Kidney (tissue), 14 donors: Measurements from ENCODE around the gene GFRA3. TPM values are rescaled to one million over a fixed set of nuclear protein-coding genes. Genes with fewer than 3 reads are reported as not detected.

Source experiments
- DNase-seq, 5 donors: peaks; one replicate each; pipeline ENCODE4 v3.0.0-alpha.2; 2013 to 2020
- FAIRE-seq: peaks from 2 replicates; lab custom pipeline; 2012; peaks lifted over from hg19 to GRCh38; lab: Jason Lieb, UNC
- H3K27ac ChIP-seq, 2 donors: one replicate each; pipeline ENCODE4 v1.7.0; 2013; ENCODE audit warnings: low read depth in 2 of 2, low read length in 2 of 2, inconsistent platforms in 1 of 2
- H3K27me3 ChIP-seq: one replicate; pipeline ENCODE4 v1.7.1; 2013; ENCODE audit warnings: low read length, inconsistent platforms; ENCODE audit not compliant: control insufficient read depth, insufficient read depth
- H3K36me3 ChIP-seq, 3 donors: one replicate each; pipeline versions ENCODE4 v1.7.0 to v1.7.1; 2013; ENCODE audit warnings: low read length in 3 of 3, control low read depth in 1 of 3, inconsistent platforms in 1 of 3; ENCODE audit not compliant: insufficient read depth in 3 of 3, control insufficient read depth in 2 of 3
- H3K4me1 ChIP-seq, 3 donors: one replicate each; pipeline versions ENCODE4 v1.7.0 to v1.7.1; 2013; ENCODE audit warnings: low read length in 3 of 3, inconsistent platforms in 1 of 3, low read depth in 1 of 3; ENCODE audit not compliant: control insufficient read depth in 2 of 3, insufficient read depth in 2 of 3
- H3K4me3 ChIP-seq, 3 donors: one replicate each; pipeline versions ENCODE4 v1.7.0 to v1.8.1; 2013; ENCODE audit warnings: low read length in 3 of 3, control low read depth in 1 of 3, inconsistent platforms in 1 of 3
- H3K9ac ChIP-seq, 3 donors: one replicate each; pipeline versions ENCODE4 v1.7.0 to v1.7.1; 2013; ENCODE audit warnings: low read length in 3 of 3, control low read depth in 1 of 3, inconsistent platforms in 1 of 3
- H3K9me3 ChIP-seq, 3 donors: one replicate each; pipeline versions ENCODE4 v1.7.0 to v1.7.1; 2013; ENCODE audit warnings: low read length in 3 of 3, control low read depth in 1 of 3, inconsistent platforms in 1 of 3; ENCODE audit not compliant: control insufficient read depth in 2 of 3, insufficient read depth in 1 of 3
- CTCF ChIP-seq: IDR thresholded peaks from 3 replicates; pipeline ENCODE4 v1.5.1; 2012; ENCODE audit warnings: mild to moderate bottlenecking, moderate library complexity, borderline replicate concordance; ENCODE audit not compliant: insufficient read depth; ENCODE audit errors: extremely low read depth
- intact Hi-C: fragments of 100-400 bp; cut with DNase I; formaldehyde crosslinking; loops from one replicate; pipeline ENCODE4 v1.11.1; 2022
- polyA plus RNA-seq: library from polyadenylated mRNA; stranded (reverse); fragments of 350-450 nt; fragmentation: Illumina TruSeq; extraction: RNeasy Lipid Tissue Mini Kit (QIAGEN cat#74804); gene quantifications from one replicate; pipeline ENCODE4 v1.2.3, GENCODE V29; 2014; ENCODE audit warnings: low read depth, low replicate concordance; ENCODE audit not compliant: insufficient read depth
- total RNA-seq: library from RNA; stranded (reverse); fragmentation: NEBNext Ultra II Directional; extraction: Animal tissue kit (Norgen Biotek cat#: 25700); gene quantifications from one replicate; pipeline ENCODE4 v1.2.1, GENCODE V29; 2021
- donor health status: control.
- donor health status: control.
- donor health status: control.
- donor health status: control.
- donor health status: control.
- donor health status: DM: yes; HTN: yes; CAD: no.
- donor health status: Normal renal cell carcinoma (clear cell type).

GFRA3 gene
- total and polyA plus RNA-seq, 2 donors from 2014 or later = 0.41 to 1.0 TPM

GRCh38 chr5:138246822-138247221 lies 27.6 kb downstream of the GFRA3 start:
- Histone ChIP-seq H3K9me3 (no peaks in the 10 kb centered on the region), H3K4me1 (no peaks in the 10 kb centered on the region), H3K27me3 (peaks cover 2% of the 10 kb centered on the region), H3K9ac (no peak overlapping the region), H3K27ac (no peak overlapping the region), H3K4me3 (no peak overlapping the region), H3K36me3 (no peaks in the 10 kb centered on the region)
- intact Hi-C loops = no loop called here
- TF ChIP-seq CTCF = no peak
- FAIRE-seq (no peak), DNase-seq (no peak)

- no peak for FAIRE-seq
- intact Hi-C loops = no loop called here
- no peak for TF ChIP-seq CTCF
- H3K4me3 ChIP-seq = no peak overlapping the region
- H3K36me3 ChIP-seq = no peaks in the 10 kb centered on the region
- peaks cover 2% of the 10 kb centered on the region for H3K27me3 ChIP-seq
- H3K27ac ChIP-seq = no peak overlapping the region
- peaks cover 0 to 3% (median 0%) of the 10 kb centered on the region in 3 donors for H3K4me1 ChIP-seq
- H3K9me3 ChIP-seq = no peaks in the 10 kb centered on the region
- no peak overlapping the region for H3K9ac ChIP-seq
- DNase-seq = peak in 1 of 5 donors; percentile 10
Observed at GRCh38 chr5:138246334-138246733, 28.1 kb downstream of the GFRA3 start.

GRCh38 chr5:138245717-138246116 lies 28.7 kb downstream of the GFRA3 start:
- Histone ChIP-seq H3K27ac (no peak overlapping the region), H3K9me3 (no peaks in the 10 kb centered on the region), H3K4me3 (no peak overlapping the region), H3K36me3 (no peaks in the 10 kb centered on the region), H3K9ac (no peak overlapping the region), H3K27me3 (peaks cover 2% of the 10 kb centered on the region), H3K4me1 (peaks cover 0 to 3% (median 0%) of the 10 kb centered on the region in 3 donors)
- FAIRE-seq (no peak), DNase-seq (peak in 2 of 5 donors; percentile 7 to 48)
- intact Hi-C loops = no loop called here
- TF ChIP-seq CTCF = no peak

GRCh38 chr5:138243794-138244193 lies 30.6 kb downstream of the GFRA3 start:
- Histone ChIP-seq H3K4me1 (peaks cover 0 to 3% (median 0%) of the 10 kb centered on the region in 3 donors), H3K9me3 (no peaks in the 10 kb centered on the region), H3K27ac (no peak overlapping the region), H3K9ac (no peak overlapping the region), H3K4me3 (no peak overlapping the region), H3K27me3 (peaks cover 2% of the 10 kb centered on the region), H3K36me3 (no peaks in the 10 kb centered on the region)
- no peak for TF ChIP-seq CTCF
- intact Hi-C loops = no loop called here
- FAIRE-seq = no peak
- DNase-seq = no peak
